ENCODE measurements around the gene KLF15.

Gene KLF15

GRCh38 chr3:126319701-126320295 lies 37.4 kb downstream of the KLF15 start:
- DNase-seq, result no peak

GRCh38 chr3:126317029-126317996 lies 39.9 kb downstream of the KLF15 start:
- DNase-seq, result peak; percentile 14

DNA sequence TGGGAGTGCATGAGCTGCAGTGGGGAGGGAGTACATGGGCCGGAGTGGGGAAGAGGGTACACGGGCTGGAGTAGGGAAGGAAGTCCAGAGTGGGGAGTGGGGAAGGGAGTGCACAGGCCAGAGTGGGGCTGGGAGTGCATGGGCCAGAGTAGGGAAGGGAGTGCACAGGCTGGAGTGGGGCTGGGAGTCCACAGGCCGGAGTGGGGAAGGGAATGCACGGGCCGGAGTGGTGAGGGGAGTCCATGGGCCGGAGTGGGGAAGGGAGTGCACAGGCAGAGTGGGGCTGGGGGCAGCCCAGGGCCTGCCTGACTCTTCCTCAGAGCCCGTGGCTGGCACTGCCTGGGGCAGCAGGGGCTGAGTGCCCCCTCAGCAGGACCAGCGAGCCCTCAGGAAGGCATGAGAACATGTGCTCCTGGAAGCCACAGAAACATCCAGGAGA lies 40.7 kb downstream of the KLF15 start:
- no peak for DNase-seq

DNA sequence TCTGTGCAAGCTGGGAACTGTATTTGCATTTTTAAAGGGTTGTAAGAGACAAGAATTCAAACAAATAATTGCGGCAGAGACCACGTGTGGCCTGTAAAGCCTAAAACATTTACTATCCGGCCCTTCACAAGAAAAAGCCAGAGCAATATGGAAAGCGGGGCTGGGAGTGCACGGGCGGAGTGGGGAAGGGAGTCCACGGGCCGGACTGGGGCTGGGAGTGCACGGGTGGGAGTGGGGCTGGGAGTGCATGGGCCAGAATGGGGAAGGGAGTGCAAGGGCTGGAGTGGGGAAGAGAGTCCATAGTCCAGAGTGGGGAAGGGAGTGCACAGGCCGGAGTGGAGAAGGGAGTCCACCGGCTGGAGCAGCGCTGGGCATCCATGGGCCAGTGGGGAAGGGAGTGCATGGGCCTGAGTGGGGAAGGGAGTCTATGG lies 41.2 kb downstream of the KLF15 start:
- no peak for DNase-seq

DNA sequence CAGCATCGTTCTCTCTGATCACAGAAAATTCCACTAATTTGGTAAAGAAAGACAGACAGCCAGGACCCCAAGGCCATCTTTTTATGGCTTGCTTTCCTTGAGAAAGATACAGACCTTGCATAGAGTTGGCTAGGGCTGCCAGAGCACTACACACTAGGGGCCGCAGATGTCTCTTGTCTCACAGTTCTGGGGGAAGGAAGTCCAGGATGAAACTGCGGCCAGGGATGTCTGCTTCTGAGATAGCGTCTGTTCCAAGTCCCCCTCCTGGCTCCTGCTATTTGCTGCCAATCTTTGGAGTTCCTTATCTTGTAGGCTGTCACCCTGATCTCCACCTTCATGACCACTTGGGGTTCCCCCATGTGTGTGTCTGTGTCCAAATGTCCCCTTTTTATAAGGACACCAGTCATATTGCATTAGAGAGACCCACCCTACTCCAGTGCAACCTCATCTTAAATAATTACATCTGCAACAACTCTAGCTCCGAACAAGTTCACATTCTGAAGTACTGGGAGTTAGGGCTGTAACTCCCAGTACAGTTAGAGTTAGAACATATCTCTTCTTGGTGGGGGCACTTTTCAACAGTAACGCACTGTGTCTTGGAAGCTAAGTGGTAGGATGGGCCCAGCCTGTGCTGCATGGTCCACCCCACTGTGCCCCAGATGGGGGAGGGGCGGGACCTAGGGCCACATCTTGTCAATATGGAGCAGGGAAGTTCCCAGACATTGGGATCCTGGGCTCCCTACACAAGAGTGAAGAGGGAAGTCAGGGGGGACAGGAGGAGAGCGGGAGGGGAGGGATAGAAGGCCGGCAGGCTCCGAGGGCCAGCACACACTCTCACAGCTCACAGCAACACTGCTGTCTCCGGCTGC lies 42.2 kb downstream of the KLF15 start:
- no peak for DNase-seq

DNA sequence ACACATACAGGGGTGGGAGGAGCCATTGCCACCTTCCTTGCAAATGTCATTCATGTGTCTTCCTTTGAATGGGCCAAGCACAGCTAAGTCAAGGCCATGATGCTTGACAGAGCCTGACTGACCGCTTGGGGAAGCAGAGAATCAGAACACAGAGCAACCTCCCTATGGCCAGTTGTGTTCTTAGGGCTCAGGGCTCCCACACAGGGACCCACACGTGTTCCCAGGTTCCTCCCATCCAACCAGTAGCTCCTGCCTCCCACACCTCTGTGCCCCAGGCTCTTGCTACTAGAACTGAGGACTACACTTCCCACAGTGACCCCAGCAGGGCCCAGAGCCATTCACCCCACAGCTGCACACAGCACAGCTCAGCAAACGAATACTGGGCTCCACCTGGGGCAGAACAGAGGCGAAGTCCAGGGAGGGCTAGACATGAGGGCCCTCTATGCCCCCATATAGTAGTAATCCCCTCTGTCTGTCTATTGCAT lies 42.9 kb downstream of the KLF15 start:
- no peak for DNase-seq

- peak; percentile 57 for DNase-seq
Observed at GRCh38 chr3:126313580-126314304, 43.5 kb downstream of the KLF15 start.

DNA sequence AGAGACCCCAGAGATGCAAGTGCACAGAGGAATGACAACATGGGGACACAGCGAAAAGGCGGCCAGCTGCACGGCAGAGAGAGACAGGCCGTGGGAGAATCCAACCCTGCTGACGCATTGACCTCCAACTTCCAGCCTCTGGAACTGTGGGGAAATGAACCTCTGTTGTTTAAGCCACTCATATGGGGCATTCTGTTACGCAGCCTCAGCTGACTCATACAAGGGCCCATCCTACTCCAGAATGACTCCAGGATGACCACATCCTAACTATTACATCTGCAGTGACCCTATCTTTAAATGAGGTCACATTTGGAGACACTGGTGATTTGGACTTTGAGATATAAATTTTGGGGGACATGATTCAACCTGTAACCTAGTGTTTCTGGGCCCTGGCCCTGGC lies 44.0 kb downstream of the KLF15 start:
- DNase-seq, result no peak

- DNase-seq, result no peak
Observed at GRCh38 chr3:126312341-126312740, 44.9 kb downstream of the KLF15 start.

DNA sequence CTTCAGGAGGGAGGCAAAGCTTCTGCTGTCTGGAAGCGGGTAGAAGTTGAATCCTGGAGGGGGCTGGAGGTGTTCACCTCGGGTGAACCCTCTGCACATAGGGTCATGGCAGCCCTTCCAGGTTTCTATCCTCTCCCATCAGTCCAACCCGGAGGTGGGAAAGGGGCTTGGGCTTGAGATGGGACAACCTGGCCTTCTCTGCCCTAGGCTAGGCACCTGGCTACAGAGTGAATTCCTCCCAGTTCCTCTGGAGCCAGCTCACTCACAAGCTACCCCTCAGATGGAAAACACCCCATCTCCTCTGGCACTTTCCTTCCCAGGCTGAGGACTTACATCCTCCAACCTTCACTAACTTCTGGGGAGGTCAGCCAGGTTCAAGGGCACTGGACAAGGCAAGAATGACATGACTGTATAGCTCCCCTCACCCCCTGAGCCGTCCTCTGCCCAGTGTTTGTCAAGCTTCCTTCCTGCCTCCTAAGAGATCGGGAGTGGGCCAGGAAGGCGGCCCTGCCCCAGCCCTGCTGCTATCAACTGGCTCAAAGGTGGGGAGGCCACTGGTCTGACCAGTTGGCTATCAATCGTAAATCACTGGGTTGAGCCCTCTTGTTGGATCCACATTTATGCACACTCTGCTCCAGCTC lies 45.8 kb downstream of the KLF15 start:
- no peak for DNase-seq

GRCh38 chr3:126310816-126311215 lies 46.4 kb downstream of the KLF15 start:
- DNase-seq, result no peak

DNA sequence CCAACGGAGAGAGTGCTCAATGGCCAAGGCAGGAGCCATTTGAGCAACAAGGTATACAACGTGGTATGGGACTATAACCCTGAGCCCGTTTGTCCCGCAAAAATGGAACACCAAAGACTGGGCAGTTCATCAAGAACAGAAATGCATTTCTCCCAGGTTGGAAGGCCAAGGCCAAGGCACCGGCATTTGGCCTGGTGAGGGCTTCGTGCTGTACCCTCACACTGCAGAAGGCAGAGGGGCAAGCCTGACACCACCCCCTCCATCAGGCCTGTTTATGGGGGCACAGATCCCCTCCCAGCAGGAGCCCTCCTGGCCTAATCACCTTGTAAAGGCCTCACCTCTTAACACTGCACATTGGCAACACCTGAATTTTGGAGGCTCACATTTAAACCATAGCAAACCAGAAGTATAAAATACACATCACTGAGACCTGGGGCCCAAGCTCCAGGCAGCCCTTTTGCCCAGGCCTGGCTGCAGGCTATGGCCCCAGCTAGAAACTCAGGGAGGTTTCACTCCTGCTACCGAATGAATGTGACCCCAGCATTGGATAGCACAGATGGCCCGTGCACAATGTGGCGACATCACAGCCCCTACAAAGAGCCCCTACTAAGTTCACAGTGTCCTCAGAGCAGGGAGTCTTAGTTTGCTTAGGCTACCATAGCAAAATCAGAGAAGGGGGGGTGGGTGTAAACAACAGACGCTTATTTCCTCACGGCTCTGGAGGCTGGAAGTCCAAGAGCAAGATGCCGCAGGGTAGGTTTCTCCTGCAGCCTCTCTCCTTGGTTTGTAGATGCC lies 47.1 kb downstream of the KLF15 start:
- no peak for DNase-seq

GRCh38 chr3:126309165-126309564 lies 48.0 kb downstream of the KLF15 start:
- DNase-seq, result no peak

DNA sequence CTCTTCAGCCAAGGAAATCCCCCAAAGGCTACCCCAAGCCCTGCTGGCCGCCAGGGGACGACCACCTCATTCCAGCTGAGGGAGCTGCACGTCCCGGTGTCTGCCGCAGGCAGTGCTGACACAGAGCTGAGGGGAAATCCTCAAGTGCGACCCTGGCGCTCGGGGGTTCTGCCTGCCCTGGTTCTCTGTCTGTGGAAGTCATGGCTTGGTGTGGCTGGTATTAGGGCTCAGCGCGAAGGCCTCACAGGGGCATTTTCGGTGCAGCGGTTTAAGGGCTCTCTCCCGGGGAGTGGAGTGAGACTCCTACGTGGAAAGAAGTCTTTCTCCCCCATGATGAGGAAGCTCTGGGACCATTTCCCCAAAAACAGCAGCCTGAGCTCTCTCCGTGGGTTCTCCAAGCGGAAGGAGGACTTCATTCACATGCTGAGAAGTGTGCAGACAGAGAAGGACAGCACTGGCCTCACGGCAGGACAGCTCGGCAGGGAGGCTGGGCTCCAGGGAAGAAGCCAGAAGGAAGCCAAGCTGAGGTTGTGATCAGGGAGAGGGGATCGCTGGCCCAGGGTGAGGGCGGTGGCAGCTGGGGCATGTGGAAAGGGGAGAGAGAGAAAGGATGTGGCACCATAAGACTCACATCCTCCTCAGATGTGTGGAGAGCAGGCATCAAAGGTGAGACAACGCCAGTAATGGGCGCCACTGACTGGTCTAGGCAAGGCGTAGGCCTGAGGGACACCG lies 48.6 kb downstream of the KLF15 start:
- no peak for DNase-seq

- DNase-seq, result no peak
Observed at GRCh38 chr3:126307591-126308393, 49.4 kb downstream of the KLF15 start.

DNA sequence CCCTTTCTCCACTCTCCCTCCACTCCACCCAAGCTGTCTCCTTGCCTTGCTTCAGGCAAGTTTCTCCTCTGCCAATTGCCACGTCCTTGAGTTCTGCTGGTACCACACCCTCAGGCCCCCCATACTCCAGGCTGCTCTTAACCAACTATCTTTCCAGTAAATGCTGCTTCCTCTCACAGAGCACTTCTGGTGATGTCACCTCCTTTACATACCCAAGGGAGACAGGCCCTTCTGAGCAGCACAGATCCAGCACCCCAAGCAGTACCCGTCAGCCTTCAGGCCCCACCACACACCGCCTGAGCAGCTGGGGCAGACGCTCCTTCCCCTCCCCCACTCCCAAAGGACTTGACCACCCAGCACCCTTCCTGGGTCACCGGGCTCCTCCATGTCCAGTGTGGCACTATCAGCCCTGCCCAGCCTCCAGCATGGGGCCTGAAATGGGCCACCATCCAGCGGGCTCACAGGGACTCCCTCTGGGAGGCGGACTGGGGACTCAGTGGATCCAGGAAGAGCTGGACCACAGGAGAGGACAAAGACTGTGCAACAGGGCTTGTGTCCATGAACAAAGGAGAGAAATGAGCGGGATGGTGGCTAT lies 50.2 kb downstream of the KLF15 start:
- no peak for DNase-seq

DNA sequence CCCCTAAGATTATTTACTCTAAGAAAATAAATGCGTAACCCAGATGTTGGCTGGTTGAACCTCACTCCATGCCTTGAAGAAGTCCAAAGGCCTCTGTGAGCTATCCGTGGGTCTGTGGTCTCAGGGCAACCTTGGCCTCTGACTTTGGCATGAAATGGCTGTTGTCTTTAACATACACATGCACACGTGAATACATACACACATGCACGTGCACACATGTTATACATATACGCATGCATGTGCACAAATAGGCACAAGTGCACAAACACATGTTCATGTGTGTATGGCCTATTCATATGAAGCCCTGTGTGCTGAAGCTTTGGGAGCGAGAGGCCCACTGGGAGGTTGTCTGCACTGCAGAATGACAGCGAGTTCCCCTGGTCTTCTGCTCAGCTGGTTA lies 50.8 kb downstream of the KLF15 start:
- DNase-seq, result no peak

- no peak for DNase-seq
Observed at GRCh38 chr3:126305427-126305826, 51.8 kb downstream of the KLF15 start.

DNA sequence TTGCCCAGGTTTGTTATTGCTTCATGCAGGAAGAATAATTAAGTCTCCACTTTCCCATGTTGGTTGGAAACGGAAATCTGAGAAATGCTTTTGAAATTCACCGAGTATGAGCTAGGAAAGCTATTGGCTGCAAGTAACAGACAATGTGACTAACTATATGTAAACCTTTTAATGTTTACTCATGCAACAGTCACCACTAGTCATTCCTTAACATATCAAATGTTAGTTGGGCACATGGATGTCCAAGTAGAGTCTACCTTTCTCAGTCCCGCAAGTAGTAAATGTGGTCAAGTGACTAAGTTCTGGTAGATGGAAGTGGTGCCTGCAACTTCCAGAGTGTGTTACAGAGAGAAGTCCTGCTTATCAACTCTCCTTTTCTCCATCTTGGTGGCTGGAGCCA lies 52.5 kb downstream of the KLF15 start:
- no peak for DNase-seq

Measured in RPMI8226 (cell line).